HepG2 (cell line): ENCODE results near the gene LRRC4C. TPM values are rescaled to one million over a fixed set of nuclear protein-coding genes. Genes with fewer than 3 reads are reported as not detected.

Source experiments
- ATAC-seq: fragments of 200-7000 bp; cut with Tn5 transposase; 3 replicates; pipeline ENCODE4 v1.9.1; 2020; ENCODE audit warnings: mild to moderate bottlenecking, moderate library complexity
- BruUV-seq: library from RNA; stranded (reverse); fragments of 400-500 nt; replicated peaks from 2 replicates; lab custom pipeline; 2021; lab: Mats Ljungman, UMichigan
- CTCF ChIA-PET: fragments of 300-600 bp; formaldehyde crosslinking; extraction: SDS; loops from one replicate; lab custom pipeline; 2021; ENCODE audit warnings: low total read pairs, inconsistent platforms, low intra/inter-chr PET ratio; lab: Yijun Ruan, JAX
- POLR2A ChIA-PET: fragments of 350-600 bp; sonication (Branson Sonifier 250); formaldehyde crosslinking; loops from one replicate; lab custom pipeline; 2020; ENCODE audit warnings: antibody characterized with exemption, inconsistent platforms; lab: Yijun Ruan, JAX
- DNase-seq: peaks from one replicate; pipeline ENCODE4 v3.0.0-alpha.2; 2015; ENCODE audit warnings: low spot score
- FAIRE-seq: peaks from 3 replicates; lab custom pipeline; 2011; peaks lifted over from hg19 to GRCh38; lab: Jason Lieb, UNC
- H2AFZ ChIP-seq: one replicate; pipeline ENCODE4 v1.6.1; 2011; ENCODE audit warnings: low read length, inconsistent platforms
- H3K27ac ChIP-seq: fragments of 300-600 bp; 3 replicates; pipeline ENCODE4 v1.8.0; 2011; ENCODE audit warnings: mixed run types, mild to moderate bottlenecking, mixed read lengths, low read length, inconsistent platforms; ENCODE audit not compliant: insufficient read depth; ENCODE audit errors: extremely low read length
- H3K27me3 ChIP-seq, 2 experiments: fragments of 200-600 bp in 1 of 2; 2 replicates in 1 of 2; 3 replicates in 1 of 2; pipeline versions ENCODE4 v1.6.0 to v1.8.0; 2011; ENCODE audit warnings: low read length in 2 of 2, mild to moderate bottlenecking in 2 of 2, moderate library complexity in 2 of 2, inconsistent platforms in 1 of 2; ENCODE audit not compliant: insufficient read depth in 2 of 2, control insufficient read depth in 1 of 2
- H3K36me3 ChIP-seq, 2 experiments: fragments of 200-600 bp in 1 of 2; replicated peaks in 1 of 2; 2 replicates in 1 of 2; 3 replicates in 1 of 2; pipeline versions ENCODE4 v1.5.1 to v1.8.0; 2011; ENCODE audit warnings: low read length in 2 of 2, inconsistent platforms in 1 of 2; ENCODE audit not compliant: insufficient read depth in 2 of 2, control insufficient read depth in 1 of 2
- H3K4me1 ChIP-seq: 2 replicates; pipeline ENCODE4 v1.5.1; 2012; ENCODE audit warnings: low read length, inconsistent platforms; ENCODE audit not compliant: insufficient read depth
- H3K4me2 ChIP-seq: 2 replicates; pipeline ENCODE4 v1.6.0; 2011; ENCODE audit warnings: low read depth, low read length, inconsistent platforms
- H3K4me3 ChIP-seq, 3 experiments: fragments of 200-600 bp in 1 of 3; sonication (generic), shearing (Covaris generic) in 1 of 3; replicated peaks in 1 of 3; 2 replicates each; pipeline ENCODE4 v1.5.1; 2011 to 2016; ENCODE audit warnings: low read length in 3 of 3, inconsistent platforms in 2 of 3, low read depth in 2 of 3, mild to moderate bottlenecking in 2 of 3, control low read depth in 1 of 3, mixed read lengths in 1 of 3; ENCODE audit not compliant: insufficient read depth in 1 of 3
- H3K79me2 ChIP-seq: one replicate; pipeline ENCODE4 v1.6.1; 2011; ENCODE audit warnings: low read length, inconsistent platforms; ENCODE audit not compliant: insufficient read depth
- H3K9ac ChIP-seq: 2 replicates; pipeline ENCODE4 v1.6.0; 2011; ENCODE audit warnings: mild to moderate bottlenecking, low read depth, low read length, inconsistent platforms; ENCODE audit not compliant: insufficient read depth
- H3K9me3 ChIP-seq: 2 replicates; pipeline ENCODE4 v1.5.1; 2012; ENCODE audit warnings: mild to moderate bottlenecking, low read length
- H4K20me1 ChIP-seq: 2 replicates; pipeline ENCODE4 v1.6.0; 2011; ENCODE audit warnings: inconsistent platforms, mild to moderate bottlenecking, low read length, moderate library complexity; ENCODE audit not compliant: insufficient read depth
- SOX13 ChIP-seq, 3 experiments: fragments of 450-650 bp in 1 of 3; sonication (generic) in 1 of 3; formaldehyde crosslinking in 1 of 3; IDR thresholded peaks in 2 of 3; conservative IDR thresholded peaks in 1 of 3; 2 replicates each; pipeline versions ENCODE4 v1.5.0 to v1.6.1; 2016 to 2020; ENCODE audit warnings: antibody characterized with exemption in 1 of 3, mild to moderate bottlenecking in 1 of 3, missing compliant biosample characterization in 1 of 3, missing genetic modification reagents in 1 of 3, moderate library complexity in 1 of 3
- STAG1 ChIP-seq: sonication (generic); formaldehyde crosslinking; IDR thresholded peaks from 2 replicates; pipeline ENCODE4 v1.4.0; 2020; ENCODE audit warnings: missing genetic modification reagents
- WGBS: methylation state at CpG from one replicate; pipeline ENCODE4 v1.1.6; 2017; ENCODE audit warnings: low lambda C conversion rate; 5-methylcytosine and 5-hydroxymethylcytosine counted together
- in situ Hi-C: cut with HindIII; loops from 2 replicates; pipeline ENCODE4 v1.10.0; 2017; ENCODE audit warnings: low pct_unique_long_range_greater_than_20kb; ENCODE audit not compliant: extremely low pct_ligation_motif_present
- intact Hi-C: fragments of 100-400 bp; cut with micrococcal nuclease; formaldehyde crosslinking; loops from one replicate; pipeline ENCODE4 v1.10.0; 2022; ENCODE audit not compliant: unreplicated experiment
- polyA plus RNA-seq, 8 experiments: library from polyadenylated mRNA; depleted of rRNA in 3 of 8; stranded (reverse) in 7 of 8; unstranded in 1 of 8; fragments of >200 nt; fragmentation: Illumina TruSeq in 4 of 8; extraction: Trizol in 4 of 8; gene quantifications; 2 replicates each; pipeline versions ENCODE4 v1.2.1 to v1.2.3, GENCODE V29; 2011 to 2016; ENCODE audit warnings: low read depth in 4 of 8, missing spikeins in 1 of 8, mixed read lengths in 1 of 8; ENCODE audit not compliant: insufficient read depth in 1 of 8
- total RNA-seq, 5 experiments: library from RNA; depleted of rRNA; stranded (reverse); fragments of >200 nt; fragmentation: Illumina TruSeq; extraction: Trizol; gene quantifications; 2 replicates each; pipeline ENCODE4 v1.2.3, GENCODE V29; 2016; ENCODE audit warnings: low read depth in 1 of 5
- TF ChIP-seq, protein P1 (sequence below): sonication (generic); formaldehyde crosslinking; IDR thresholded peaks from 2 replicates; pipeline ENCODE4 v1.4.0; 2020; ENCODE audit warnings: mild to moderate bottlenecking, missing genetic modification reagents
- TF ChIP-seq, protein P2 (sequence below): sonication (generic); formaldehyde crosslinking; IDR thresholded peaks from 2 replicates; pipeline ENCODE4 v1.4.0; 2020; ENCODE audit warnings: low read depth, mild to moderate bottlenecking, missing genetic modification reagents
- TF ChIP-seq, protein P3 (sequence below): sonication (generic); formaldehyde crosslinking; IDR thresholded peaks from 2 replicates; pipeline ENCODE4 v1.5.0; 2020; ENCODE audit warnings: mild to moderate bottlenecking, missing genetic modification reagents, moderate library complexity
- TF ChIP-seq, protein P4 (sequence below): sonication (generic); formaldehyde crosslinking; IDR thresholded peaks from 2 replicates; pipeline ENCODE4 v1.5.0; 2020; ENCODE audit warnings: mild to moderate bottlenecking, missing genetic modification reagents

Gene LRRC4C
- total and polyA plus RNA-seq, 2 of the 13 experiments (the other 11 are each of a cell fraction or from before 2014, with no cell fraction given), result not detected

DNA sequence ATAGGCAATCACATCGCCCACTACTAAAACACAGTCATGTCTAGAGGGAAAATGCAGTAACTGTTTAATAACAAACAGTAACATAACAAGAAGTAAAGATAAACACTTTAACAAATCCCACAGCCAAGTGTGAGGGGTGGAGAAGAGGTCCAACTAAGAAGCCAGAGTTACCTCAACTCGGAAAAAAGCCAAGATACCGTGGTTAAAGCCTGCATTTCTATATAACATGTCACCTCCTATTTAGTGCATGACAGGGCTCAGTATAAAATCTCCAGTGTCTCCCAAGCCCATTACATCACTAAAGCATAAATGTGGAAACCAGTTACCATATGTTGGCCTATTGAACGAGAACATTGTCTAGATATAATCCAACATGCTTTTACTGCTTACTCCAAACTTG, 281.7 kb downstream of the LRRC4C start (continued):
- TF ChIP-seq, protein P1, sequence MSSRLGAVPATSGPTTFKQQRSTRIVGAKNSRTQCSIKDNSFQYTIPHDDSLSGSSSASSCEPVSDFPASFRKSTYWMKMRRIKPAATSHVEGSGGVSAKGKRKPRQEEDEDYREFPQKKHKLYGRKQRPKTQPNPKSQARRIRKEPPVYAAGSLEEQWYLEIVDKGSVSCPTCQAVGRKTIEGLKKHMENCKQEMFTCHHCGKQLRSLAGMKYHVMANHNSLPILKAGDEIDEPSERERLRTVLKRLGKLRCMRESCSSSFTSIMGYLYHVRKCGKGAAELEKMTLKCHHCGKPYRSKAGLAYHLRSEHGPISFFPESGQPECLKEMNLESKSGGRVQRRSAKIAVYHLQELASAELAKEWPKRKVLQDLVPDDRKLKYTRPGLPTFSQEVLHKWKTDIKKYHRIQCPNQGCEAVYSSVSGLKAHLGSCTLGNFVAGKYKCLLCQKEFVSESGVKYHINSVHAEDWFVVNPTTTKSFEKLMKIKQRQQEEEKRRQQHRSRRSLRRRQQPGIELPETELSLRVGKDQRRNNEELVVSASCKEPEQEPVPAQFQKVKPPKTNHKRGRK (CRISPR knock-in tag), result no peak
- TF ChIP-seq, protein P2, sequence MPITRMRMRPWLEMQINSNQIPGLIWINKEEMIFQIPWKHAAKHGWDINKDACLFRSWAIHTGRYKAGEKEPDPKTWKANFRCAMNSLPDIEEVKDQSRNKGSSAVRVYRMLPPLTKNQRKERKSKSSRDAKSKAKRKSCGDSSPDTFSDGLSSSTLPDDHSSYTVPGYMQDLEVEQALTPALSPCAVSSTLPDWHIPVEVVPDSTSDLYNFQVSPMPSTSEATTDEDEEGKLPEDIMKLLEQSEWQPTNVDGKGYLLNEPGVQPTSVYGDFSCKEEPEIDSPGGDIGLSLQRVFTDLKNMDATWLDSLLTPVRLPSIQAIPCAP (CRISPR knock-in tag), result no peak

DNA sequence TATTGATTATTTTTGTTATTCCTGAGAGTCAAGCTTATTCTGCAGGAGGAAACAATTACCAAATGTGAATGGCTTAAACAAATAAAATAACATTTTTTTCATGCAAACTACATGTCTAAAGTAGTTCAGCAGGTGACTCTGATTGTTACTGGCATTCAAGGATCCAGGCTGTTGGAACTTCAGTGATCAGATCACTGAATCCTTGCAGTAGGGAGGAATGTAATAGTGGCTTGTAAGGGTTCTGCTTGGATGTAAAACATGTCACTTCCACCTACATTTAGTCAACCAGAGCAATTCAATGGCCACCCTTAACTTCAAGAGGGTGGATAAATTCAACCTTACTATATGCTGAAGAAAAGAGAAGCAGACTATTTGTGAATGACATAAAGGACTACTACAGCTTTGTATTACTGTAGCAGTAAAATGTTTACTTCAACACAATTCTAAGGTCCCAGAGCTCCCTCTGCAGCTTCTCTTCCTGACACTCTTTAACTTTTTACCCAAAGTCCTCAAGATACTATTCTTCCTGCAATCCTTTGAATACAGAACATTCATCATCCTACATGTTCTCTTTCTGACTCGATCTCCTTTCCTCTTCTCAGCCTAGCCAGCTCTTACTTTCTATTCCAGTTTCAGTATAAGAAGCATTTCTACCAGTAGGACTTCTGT, 284.0 kb downstream of the LRRC4C start:
- FAIRE-seq, result no peak
- WGBS, result 0% methylated on average over 1 of the region's 1 CpG
- BruUV-seq, result no TSS peak

More for the DNA sequence above, 284.0 kb downstream of the LRRC4C start:
- POLR2A ChIA-PET, result no interaction called here
- no peaks in the 10 kb centered on the region for H3K27me3 ChIP-seq
- no peaks in the 10 kb centered on the region for H3K4me1 ChIP-seq
- TF ChIP-seq, protein P3, sequence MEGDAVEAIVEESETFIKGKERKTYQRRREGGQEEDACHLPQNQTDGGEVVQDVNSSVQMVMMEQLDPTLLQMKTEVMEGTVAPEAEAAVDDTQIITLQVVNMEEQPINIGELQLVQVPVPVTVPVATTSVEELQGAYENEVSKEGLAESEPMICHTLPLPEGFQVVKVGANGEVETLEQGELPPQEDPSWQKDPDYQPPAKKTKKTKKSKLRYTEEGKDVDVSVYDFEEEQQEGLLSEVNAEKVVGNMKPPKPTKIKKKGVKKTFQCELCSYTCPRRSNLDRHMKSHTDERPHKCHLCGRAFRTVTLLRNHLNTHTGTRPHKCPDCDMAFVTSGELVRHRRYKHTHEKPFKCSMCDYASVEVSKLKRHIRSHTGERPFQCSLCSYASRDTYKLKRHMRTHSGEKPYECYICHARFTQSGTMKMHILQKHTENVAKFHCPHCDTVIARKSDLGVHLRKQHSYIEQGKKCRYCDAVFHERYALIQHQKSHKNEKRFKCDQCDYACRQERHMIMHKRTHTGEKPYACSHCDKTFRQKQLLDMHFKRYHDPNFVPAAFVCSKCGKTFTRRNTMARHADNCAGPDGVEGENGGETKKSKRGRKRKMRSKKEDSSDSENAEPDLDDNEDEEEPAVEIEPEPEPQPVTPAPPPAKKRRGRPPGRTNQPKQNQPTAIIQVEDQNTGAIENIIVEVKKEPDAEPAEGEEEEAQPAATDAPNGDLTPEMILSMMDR (CRISPR knock-in tag), result peak; percentile 31; the same call in 1 of the 2 replicates
- peak; percentile 34; the same call in 1 of the 2 replicates for TF ChIP-seq STAG1 (CRISPR knock-in tag)
- TF ChIP-seq, protein P4, sequence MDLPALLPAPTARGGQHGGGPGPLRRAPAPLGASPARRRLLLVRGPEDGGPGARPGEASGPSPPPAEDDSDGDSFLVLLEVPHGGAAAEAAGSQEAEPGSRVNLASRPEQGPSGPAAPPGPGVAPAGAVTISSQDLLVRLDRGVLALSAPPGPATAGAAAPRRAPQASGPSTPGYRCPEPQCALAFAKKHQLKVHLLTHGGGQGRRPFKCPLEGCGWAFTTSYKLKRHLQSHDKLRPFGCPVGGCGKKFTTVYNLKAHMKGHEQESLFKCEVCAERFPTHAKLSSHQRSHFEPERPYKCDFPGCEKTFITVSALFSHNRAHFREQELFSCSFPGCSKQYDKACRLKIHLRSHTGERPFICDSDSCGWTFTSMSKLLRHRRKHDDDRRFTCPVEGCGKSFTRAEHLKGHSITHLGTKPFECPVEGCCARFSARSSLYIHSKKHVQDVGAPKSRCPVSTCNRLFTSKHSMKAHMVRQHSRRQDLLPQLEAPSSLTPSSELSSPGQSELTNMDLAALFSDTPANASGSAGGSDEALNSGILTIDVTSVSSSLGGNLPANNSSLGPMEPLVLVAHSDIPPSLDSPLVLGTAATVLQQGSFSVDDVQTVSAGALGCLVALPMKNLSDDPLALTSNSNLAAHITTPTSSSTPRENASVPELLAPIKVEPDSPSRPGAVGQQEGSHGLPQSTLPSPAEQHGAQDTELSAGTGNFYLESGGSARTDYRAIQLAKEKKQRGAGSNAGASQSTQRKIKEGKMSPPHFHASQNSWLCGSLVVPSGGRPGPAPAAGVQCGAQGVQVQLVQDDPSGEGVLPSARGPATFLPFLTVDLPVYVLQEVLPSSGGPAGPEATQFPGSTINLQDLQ (CRISPR knock-in tag), result no peak
- TF ChIP-seq SOX13 (IDR thresholded peaks at IDR 0.05), result no peak
- TF ChIP-seq SOX13 (CRISPR knock-in tag; conservative IDR thresholded peaks at IDR 0.05 in 1 of 2, IDR thresholded peaks at IDR 0.05 in 1 of 2), result no peak
- in situ Hi-C loops, result loop anchor here (25.0 kb wide), 1 partner anchor 863 kb away; no protein-coding TSS in a partner anchor
- no peak overlapping the region for H3K4me3 ChIP-seq
- no peaks in the 10 kb centered on the region for H3K36me3 ChIP-seq
- H3K4me2 ChIP-seq, result no peak overlapping the region
- no peaks in the 10 kb centered on the region for H4K20me1 ChIP-seq
- DNase-seq, result no peak
- no peaks in the 10 kb centered on the region for H3K79me2 ChIP-seq
- H3K27ac ChIP-seq, result no peak overlapping the region
- ATAC-seq, result no peak
- no peak overlapping the region for H2AFZ ChIP-seq
- no peak overlapping the region for H3K9ac ChIP-seq
- intact Hi-C loops, result no loop called here
- H3K9me3 ChIP-seq, result peaks cover 52% of the 10 kb centered on the region
- CTCF ChIA-PET, result no interaction called here
